GM12878 (cell line): ENCODE results near the gene RFX3. TPM values are rescaled to one million over a fixed set of nuclear protein-coding genes. Genes with fewer than 3 reads are reported as not detected.

Experiments used
- ATAC-seq: fragments of 200-7000 bp; cut with Tn5 transposase; 3 replicates; pipeline ENCODE4 v1.9.1; 2020; ENCODE audit warnings: mild to moderate bottlenecking, moderate library complexity
- BruUV-seq: library from RNA; stranded (reverse); fragments of 400-500 nt; replicated peaks from 2 replicates; lab custom pipeline; 2021; lab: Mats Ljungman, UMichigan
- CTCF ChIA-PET: fragments of 300-600 bp; sonication (Branson Sonifier 250); formaldehyde crosslinking; extraction: SDS; loops from one replicate; lab custom pipeline; 2021; ENCODE audit warnings: inconsistent platforms; lab: Yijun Ruan, JAX
- POLR2A ChIA-PET: fragments of 350-600 bp; formaldehyde crosslinking; extraction: SDS; loops from one replicate; lab custom pipeline; 2021; ENCODE audit warnings: inconsistent platforms; lab: Charles Lee
- RAD21 ChIA-PET: fragments of 300-600 bp; sonication (Branson Sonifier 250); formaldehyde crosslinking; loops from one replicate; lab custom pipeline; 2023; ENCODE audit warnings: antibody characterized with exemption; ENCODE audit not compliant: unreplicated experiment; lab: Charles Lee
- SMC1A ChIA-PET: fragments of 300-600 bp; sonication (Branson Sonifier 250); formaldehyde crosslinking; loops from one replicate; lab custom pipeline; 2023; ENCODE audit not compliant: unreplicated experiment, uncharacterized antibody; lab: Charles Lee
- DNase-seq: peaks from one replicate; pipeline ENCODE4 v3.0.0-alpha.2; 2011; ENCODE audit warnings: low read depth, low spot score
- FAIRE-seq: peaks from 3 replicates; lab custom pipeline; 2011; peaks lifted over from hg19 to GRCh38; lab: Jason Lieb, UNC
- H2AFZ ChIP-seq: 2 replicates; pipeline ENCODE4 v1.6.0; 2011; ENCODE audit warnings: low read depth, low read length, control low read depth; ENCODE audit not compliant: control insufficient read depth
- H3K27ac ChIP-seq: 2 replicates; pipeline ENCODE4 v1.5.1; 2011; ENCODE audit warnings: control low read depth; ENCODE audit not compliant: control insufficient read depth, insufficient read depth
- H3K27me3 ChIP-seq, 2 experiments: replicated peaks in 1 of 2; 2 replicates each; pipeline versions ENCODE4 v1.6.0 to v1.6.1; 2011; ENCODE audit warnings: low read length in 1 of 2; ENCODE audit not compliant: control insufficient read depth in 2 of 2, insufficient read depth in 2 of 2
- H3K36me3 ChIP-seq, 2 experiments: 2 replicates each; pipeline ENCODE4 v1.5.1; 2011; ENCODE audit warnings: low read length in 1 of 2; ENCODE audit not compliant: control insufficient read depth in 2 of 2, insufficient read depth in 2 of 2
- H3K4me1 ChIP-seq: 2 replicates; pipeline ENCODE4 v1.6.1; 2011; ENCODE audit warnings: mild to moderate bottlenecking, low read length, moderate library complexity, mixed read lengths; ENCODE audit not compliant: control insufficient read depth, insufficient read depth
- H3K4me2 ChIP-seq: 2 replicates; pipeline ENCODE4 v1.6.0; 2011; ENCODE audit warnings: control low read depth; ENCODE audit not compliant: control insufficient read depth, insufficient read depth
- H3K4me3 ChIP-seq: fragments of 200-600 bp; sonication (generic); 2 replicates; pipeline ENCODE4 v1.5.1; 2016
- H3K79me2 ChIP-seq: 2 replicates; pipeline ENCODE4 v1.6.0; 2011; ENCODE audit warnings: low read length; ENCODE audit not compliant: control insufficient read depth, insufficient read depth
- H3K9ac ChIP-seq: 2 replicates; pipeline ENCODE4 v1.8.0; 2011; ENCODE audit warnings: low read length, control low read depth, mixed read lengths; ENCODE audit not compliant: control insufficient read depth, insufficient read depth
- H3K9me3 ChIP-seq: replicated peaks from 3 replicates; pipeline ENCODE4 v1.5.1; 2011; ENCODE audit warnings: mild to moderate bottlenecking, low read length; ENCODE audit not compliant: control insufficient read depth, insufficient read depth
- H4K20me1 ChIP-seq: 2 replicates; pipeline ENCODE4 v1.6.0; 2011; ENCODE audit not compliant: control insufficient read depth, insufficient read depth
- ATF2 ChIP-seq: IDR thresholded peaks from 2 replicates; pipeline ENCODE4 v1.6.1; 2012; ENCODE audit warnings: low read length, inconsistent platforms
- CBX3 ChIP-seq: fragments of 200-600 bp; sonication (generic); IDR thresholded peaks from 2 replicates; pipeline ENCODE4 v1.6.1; 2016; ENCODE audit warnings: low read depth, borderline replicate concordance
- HDAC6 ChIP-seq: fragments of 200-600 bp; sonication (generic); IDR thresholded peaks from one replicate; pipeline ENCODE4 v1.8.0; 2017; ENCODE audit warnings: antibody characterized with exemption; ENCODE audit not compliant: unreplicated experiment
- IKZF1 ChIP-seq: fragments of 450-650 bp; conservative IDR thresholded peaks from 2 replicates; pipeline ENCODE4 v1.6.1; 2017; ENCODE audit warnings: antibody characterized with exemption, mild to moderate bottlenecking
- MTA3 ChIP-seq: IDR thresholded peaks from 2 replicates; pipeline ENCODE4 v1.6.1; 2012; ENCODE audit warnings: low read length, inconsistent platforms, borderline replicate concordance
- MYB ChIP-seq: fragments of 150-350 bp; IDR thresholded peaks from 2 replicates; pipeline ENCODE4 v1.6.1; 2014; ENCODE audit warnings: mild to moderate bottlenecking, low read depth, low read length, borderline replicate concordance
- NBN ChIP-seq: fragments of 450-650 bp; IDR thresholded peaks from 2 replicates; pipeline ENCODE4 v1.6.1; 2016
- NRF1 ChIP-seq: conservative IDR thresholded peaks from 2 replicates; pipeline ENCODE4 v1.6.1; 2011; ENCODE audit warnings: mild to moderate bottlenecking, low read depth, low read length, improper control_type of control experiment
- PAX5 ChIP-seq: IDR thresholded peaks from 2 replicates; pipeline ENCODE4 v1.6.1; 2011; ENCODE audit warnings: low read depth, low read length, borderline replicate concordance
- PML ChIP-seq: IDR thresholded peaks from 2 replicates; pipeline ENCODE4 v1.6.1; 2012; ENCODE audit warnings: low read length, inconsistent platforms
- RBBP5 ChIP-seq: fragments of 200-600 bp; sonication (generic); conservative IDR thresholded peaks from 2 replicates; pipeline ENCODE4 v1.6.1; 2016
- RELA ChIP-seq: fragments of 450-650 bp; IDR thresholded peaks from 2 replicates; pipeline ENCODE4 v1.8.0; 2014; ENCODE audit warnings: borderline replicate concordance; ENCODE audit not compliant: partially characterized antibody
- RUNX3 ChIP-seq: IDR thresholded peaks from 2 replicates; pipeline ENCODE4 v1.6.1; 2012; ENCODE audit warnings: low read length, inconsistent platforms
- SMAD1 ChIP-seq: fragments of 450-650 bp; IDR thresholded peaks from 2 replicates; pipeline ENCODE4 v1.6.1; 2018; ENCODE audit warnings: mild to moderate bottlenecking, low read depth; ENCODE audit not compliant: partially characterized antibody
- SMC3 ChIP-seq: IDR thresholded peaks from 2 replicates; pipeline ENCODE4 v1.6.1; 2011; ENCODE audit warnings: low read length, improper control_type of control experiment, borderline replicate concordance
- SPI1 ChIP-seq: IDR thresholded peaks from 2 replicates; pipeline ENCODE4 v1.6.1; 2011; ENCODE audit warnings: low read depth, mild to moderate bottlenecking, low read length, moderate library complexity, borderline replicate concordance; ENCODE audit not compliant: insufficient read depth
- USF2 ChIP-seq: IDR thresholded peaks from 2 replicates; pipeline ENCODE4 v1.6.1; 2011; ENCODE audit warnings: low read depth, low read length, improper control_type of control experiment, borderline replicate concordance
- whole genome bisulfite sequencing: methylation state at CpG from one replicate; pipeline ENCODE4 v1.1.6; 2016; ENCODE audit warnings: low lambda C conversion rate; ENCODE audit not compliant: insufficient replicate concordance, insufficient coverage; ENCODE audit errors: missing lambda C conversion rate; 5-methylcytosine and 5-hydroxymethylcytosine counted together
- in situ Hi-C: fragments of 300-500 bp; cut with MboI; formaldehyde crosslinking; loops from 9 replicates; pipeline ENCODE4 v1.14.3; 2018; ENCODE audit warnings: mixed read lengths
- intact Hi-C: fragments of 100-400 bp; cut with micrococcal nuclease; formaldehyde crosslinking; loops from one replicate; pipeline ENCODE4 v1.14.2; 2022; ENCODE audit not compliant: unreplicated experiment
- polyA plus RNA-seq, 11 experiments: library from polyadenylated mRNA; depleted of rRNA in 4 of 11; unstranded in 6 of 11; stranded (reverse) in 5 of 11; fragments of >200 nt; fragmentation: Nextera tagmentation in 4 of 11; fragmentation: Illumina TruSeq in 1 of 11; extraction: Ambion mirVana in 4 of 11; extraction: Trizol in 1 of 11; gene quantifications; 1 replicate in 1 of 11; 2 replicates in 10 of 11; pipeline versions ENCODE4 v1.2.1 to v1.2.3, GENCODE V29; 2011 to 2016; ENCODE audit warnings: inconsistent platforms in 2 of 11, missing spikeins in 2 of 11, low read depth in 1 of 11
- total RNA-seq, 4 experiments: library from RNA; depleted of rRNA in 3 of 4; stranded (reverse); fragments of >200 nt in 3 of 4; fragmentation: Illumina TruSeq in 1 of 4; extraction: Trizol in 1 of 4; gene quantifications; 2 replicates each; pipeline versions ENCODE4 v1.2.1 to v1.2.3, GENCODE V29; 2013 to 2021

Gene RFX3
- total and polyA plus RNA-seq, 10 of the 15 experiments (the other 5 are each of a cell fraction or from before 2014, with no cell fraction given): 1.2 to 26.4 (median 6.7) TPM

GRCh38 chr9:3528451-3528850 is 2.6 kb upstream of the RFX3 start (continued):
- TF ChIP-seq IKZF1 (peak; percentile 46; the same call in 1 of the 2 replicates), MYB (no peak), USF2 (no peak), NRF1 (no peak), CBX3 (no peak)

- Histone ChIP-seq H4K20me1 (no peaks in the 10 kb centered on the region), H3K27me3 (no peaks in the 10 kb centered on the region), H2AFZ (peak overlapping the region; percentile 85), H3K4me1 (no peaks in the 10 kb centered on the region; the same call in 1 of the 2 replicates), H3K4me3 (peak overlapping the region; percentile 77), H3K9me3 (no peaks in the 10 kb centered on the region; the same call in 1 of the 3 replicates), H3K36me3 (peaks cover 0 to 8% of the 10 kb centered on the region in 2 experiments; a peak in 1 of 4 replicates), H3K4me2 (peak overlapping the region; percentile 92), H3K27ac (peak overlapping the region; percentile 96), H3K9ac (peak overlapping the region; percentile 92), H3K79me2 (peaks cover 77% of the 10 kb centered on the region)
- in situ Hi-C loops: no loop called here
- ChIA-PET POLR2A (interaction anchor here (0.6 to 3.7 kb wide), 20 partner anchors 10 to 1205 kb away, joined by 3 to 81 read pairs (median 4); no protein-coding TSS in a partner anchor), RAD21 (interaction anchor here (0.7 to 10.0 kb wide), 14 partner anchors 8 to 206 kb away, joined by 3 to 180 read pairs (median 5); no protein-coding TSS in a partner anchor), SMC1A (interaction anchor here (0.6 to 5.9 kb wide), 22 partner anchors 9 to 702 kb away, joined by 3 to 131 read pairs (median 4); no protein-coding TSS in a partner anchor), CTCF (interaction anchor here (0.6 to 6.3 kb wide), 10 partner anchors 17 to 286 kb away, joined by 3 to 37 read pairs (median 4); no protein-coding TSS in a partner anchor)
- BruUV-seq: no TSS peak
- intact Hi-C loops: loop anchor here (1.0 to 10.0 kb wide), 7 partner anchors 48 to 1458 kb away; partner anchors contain the start of gene JAK2
- peak; percentile 56 for FAIRE-seq
- no peak for DNase-seq
- peak; percentile 9 for ATAC-seq
- WGBS: 1% methylated on average over 19 of the region's 19 CpGs
- TF ChIP-seq SMAD1 (peak; percentile 47), RUNX3 (peak; percentile 22), HDAC6 (no peak), NBN (0 out of 2 replicates have a peak, but pooled peaks have one; percentile 5), RBBP5 (no peak), SMC3 (0 out of 2 replicates have a peak, but pooled peaks have one; percentile 2), ATF2 (peak; percentile 15; the same call in 1 of the 2 replicates), RELA (no peak), MTA3 (peak; percentile 3; the same call in 1 of the 2 replicates), PAX5 (0 out of 2 replicates have a peak, but pooled peaks have one; percentile 6), SPI1 (no peak), PML (0 out of 2 replicates have a peak, but pooled peaks have one; percentile 6)
Measured at GRCh38 chr9:3526997-3527940, 1.5 kb upstream of the RFX3 start.
